Gastrocnemius medialis (tissue), 4 donors: ENCODE results near the gene SNX12. TPM values are rescaled to one million over a fixed set of nuclear protein-coding genes. Genes with fewer than 3 reads are reported as not detected.
A peak's percentile ranks its signal among the peaks of the same experiment; 100 is the strongest.

Source experiments
- ATAC-seq, 2 donors: fragments of 150-250 bp; one replicate each; pipeline ENCODE4 v1.9.1; 2016
- DNase-seq, 2 donors: peaks; one replicate each; pipeline ENCODE4 v3.0.0-alpha.2; 2019
- H3K27ac ChIP-seq, 4 donors: fragments of 200-600 bp; sonication (generic); 1 replicate in 1 of 4; 2 replicates in 3 of 4; pipeline ENCODE4 v1.5.1; 2016 to 2018; ENCODE audit warnings: mild to moderate bottlenecking in 2 of 4, moderate library complexity in 1 of 4
- H3K27me3 ChIP-seq, 3 donors: fragments of 200-600 bp; sonication (generic) in 2 of 3; 1 replicate in 1 of 3; 2 replicates in 2 of 3; pipeline versions ENCODE4 v1.5.1 to v1.6.0; 2016 to 2019; ENCODE audit warnings: mild to moderate bottlenecking in 1 of 3, moderate library complexity in 1 of 3
- H3K36me3 ChIP-seq, 2 donors: fragments of 200-600 bp; sonication (generic) in 1 of 2; one replicate each; pipeline ENCODE4 v1.5.1; 2017 to 2018
- H3K4me1 ChIP-seq, 2 donors: fragments of 200-600 bp; sonication (generic) in 1 of 2; one replicate each; pipeline ENCODE4 v1.5.1; 2016 to 2017; ENCODE audit warnings: mild to moderate bottlenecking in 2 of 2
- H3K4me3 ChIP-seq, 4 donors: fragments of 200-600 bp; sonication (generic) in 3 of 4; 1 replicate in 1 of 4; 2 replicates in 3 of 4; pipeline ENCODE4 v1.5.1; 2016 to 2019; ENCODE audit warnings: mild to moderate bottlenecking in 2 of 4
- H3K9me3 ChIP-seq, 3 donors: fragments of 200-600 bp; sonication (generic) in 2 of 3; 1 replicate in 1 of 3; 2 replicates in 2 of 3; pipeline ENCODE4 v1.5.1; 2016 to 2019
- CTCF ChIP-seq, 5 experiments: fragments of 450-650 bp in 3 of 5; fragments of 200-600 bp in 2 of 5; sonication (generic) in 2 of 5; IDR thresholded peaks in 4 of 5; conservative IDR thresholded peaks in 1 of 5; 1 replicate in 4 of 5; 2 replicates in 1 of 5; pipeline ENCODE4 v1.5.1; 2016 to 2019; ENCODE audit warnings: antibody characterized with exemption in 5 of 5, mild to moderate bottlenecking in 3 of 5, moderate library complexity in 3 of 5
- POLR2A ChIP-seq, 2 donors: fragments of 450-650 bp; IDR thresholded peaks; one replicate each; pipeline ENCODE4 v1.6.1; 2017; ENCODE audit warnings: antibody characterized with exemption in 2 of 2, mild to moderate bottlenecking in 2 of 2, moderate library complexity in 2 of 2
- in situ Hi-C, 4 donors: fragments of 200-750 bp; cut with MboI; loops; one replicate each; pipeline versions ENCODE4 v1.15.0 to v1.8.0; 2017; ENCODE audit warnings: low sequenced_read_pairs in 4 of 4
- intact Hi-C: fragments of 100-400 bp; cut with DNase I; formaldehyde crosslinking; loops from one replicate; pipeline ENCODE4 v1.15.1; 2023; ENCODE audit warnings: low total_unique reads
- total RNA-seq, 4 donors: library from RNA; depleted of rRNA; stranded (reverse); fragments of >200 nt; gene quantifications; one replicate each; pipeline versions ENCODE4 v1.1.0 to v1.2.3, GENCODE V29; 2016

The SNX12 gene
- total RNA-seq, 4 donors from 2014 or later, result 31.7 to 66.9 (median 43.4) TPM

DNA sequence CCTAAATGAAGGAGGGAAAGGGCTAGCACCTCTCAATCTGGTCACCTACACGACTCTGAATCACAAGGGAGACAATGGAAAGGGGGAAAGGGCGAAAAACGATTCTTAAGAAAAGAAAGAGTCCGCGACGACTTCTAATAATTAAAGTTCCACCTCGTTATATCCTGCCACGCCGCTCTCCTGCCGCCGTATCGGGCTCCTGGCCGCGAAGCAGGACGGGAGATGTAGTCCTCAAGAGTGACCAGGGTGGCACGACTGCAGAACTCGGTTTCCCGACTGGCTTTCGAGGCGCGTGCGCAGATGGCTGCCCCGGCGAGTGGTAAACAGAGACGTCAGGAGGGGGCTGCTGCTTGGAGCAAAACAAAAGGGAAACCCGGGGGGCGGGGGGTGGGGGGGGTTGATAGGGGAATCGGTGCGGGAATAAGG lies 27.4 kb upstream of the SNX12 start, which contains the start of gene FOXO4:
TSS of gene FOXO4 (plus strand) at position 297 of the 426 bp plus-strand sequence. CDS start 678 bp downstream, outside the sequence.
- intact Hi-C loops, result loop anchor here (1.0 to 2.0 kb wide), 2 partner anchors 27 to 83 kb away; partner anchors contain the start of gene SNX12
- in situ Hi-C loops, result no loop called here
- peak; percentile 95 to 96 for ATAC-seq
- Histone ChIP-seq H3K27ac (peak within 1 kb of the TSS; percentile 74 to 87 (median 84)), H3K4me3 (peak within 1 kb of the TSS; percentile 62 to 71 (median 66)), H3K36me3 (no peaks in the 10 kb centered on the region), H3K9me3 (no peaks in the 10 kb centered on the region), H3K4me1 (peaks cover 9% of the 10 kb centered on the region in 2 donors), H3K27me3 (no peaks in the 10 kb centered on the region)
- DNase-seq, result peak; percentile 85 to 86
- TF ChIP-seq POLR2A (IDR thresholded peaks at IDR 0.05), result peak; percentile 11 to 38
- no peak for TF ChIP-seq CTCF (IDR thresholded peaks at IDR 0.05 in 4 of 5, conservative IDR thresholded peaks at IDR 0.05 in 1 of 5)

- DNase-seq (no peak), ATAC-seq (peak in 1 of 2 donors; percentile 17)
- peak overlapping the region; percentile 74 to 87 (median 84) for H3K27ac ChIP-seq
- in situ Hi-C loops (no loop called here), intact Hi-C loops (loop anchor here (1.0 to 2.0 kb wide), 2 partner anchors 27 to 84 kb away; partner anchors contain the start of gene SNX12)
- H3K9me3 ChIP-seq, result no peaks in the 10 kb centered on the region
- no peak for TF ChIP-seq POLR2A (IDR thresholded peaks at IDR 0.05)
- H3K4me3 ChIP-seq, result peak overlapping the region; percentile 62 to 71 (median 66)
- peaks cover 9% of the 10 kb centered on the region in 2 donors for H3K4me1 ChIP-seq
- H3K36me3 ChIP-seq, result no peaks in the 10 kb centered on the region
- H3K27me3 ChIP-seq, result no peaks in the 10 kb centered on the region
These were observed 26.9 kb upstream of the SNX12 start for GRCh38 chrX:71095033-71095432.

DNA sequence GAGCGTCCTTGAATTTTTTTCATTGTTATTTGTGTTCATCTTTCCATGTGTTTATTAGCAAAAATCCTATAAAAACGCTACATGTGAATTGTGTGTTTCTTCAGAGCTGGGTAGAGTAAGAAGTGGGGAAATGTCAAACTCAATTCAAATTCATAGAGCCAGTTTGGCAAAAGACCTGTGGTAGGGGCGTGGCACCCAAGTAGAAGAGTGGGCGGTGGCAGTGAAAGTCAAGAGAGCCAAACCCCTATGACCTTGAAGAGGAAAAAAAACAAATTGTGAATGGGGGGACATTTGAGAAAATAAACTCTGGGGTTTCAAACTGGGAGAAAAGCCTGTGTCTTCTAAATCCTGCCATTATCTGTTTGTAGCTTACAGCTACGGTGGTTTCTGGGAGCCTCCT lies 23.1 kb upstream of the SNX12 start:
- H3K27ac ChIP-seq, result no peak overlapping the region
- in situ Hi-C loops, result no loop called here
- no peaks in the 10 kb centered on the region for H3K27me3 ChIP-seq
- DNase-seq (no peak), ATAC-seq (no peak)
- H3K9me3 ChIP-seq, result no peaks in the 10 kb centered on the region
- H3K4me3 ChIP-seq, result no peak overlapping the region
- H3K36me3 ChIP-seq, result no peaks in the 10 kb centered on the region
- intact Hi-C loops, result no loop called here
- TF ChIP-seq CTCF (IDR thresholded peaks at IDR 0.05 in 4 of 5, conservative IDR thresholded peaks at IDR 0.05 in 1 of 5), result no peak
- TF ChIP-seq POLR2A (IDR thresholded peaks at IDR 0.05), result no peak
- H3K4me1 ChIP-seq, result no peaks in the 10 kb centered on the region

DNA sequence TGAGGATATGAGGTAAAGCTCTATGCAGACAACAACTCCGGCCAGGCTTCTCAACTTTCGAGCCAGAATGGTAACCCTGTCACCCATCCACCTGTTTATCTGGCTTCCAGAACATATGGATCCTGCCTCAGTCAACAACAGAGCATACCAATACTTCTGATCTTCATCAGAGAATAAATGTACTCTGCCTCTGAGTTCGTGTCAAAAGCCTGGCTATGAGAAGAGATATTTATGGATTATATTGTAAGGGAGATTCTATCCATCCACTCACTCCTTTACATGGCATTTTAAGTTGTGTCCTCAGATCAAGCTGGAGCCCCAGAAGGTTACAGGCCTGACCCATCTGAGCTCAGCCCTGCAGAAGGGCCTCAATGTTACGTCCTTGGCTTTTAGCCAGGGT lies 17.8 kb upstream of the SNX12 start:
- H3K36me3 ChIP-seq, result no peaks in the 10 kb centered on the region
- intact Hi-C loops (no loop called here), in situ Hi-C loops (no loop called here)
- DNase-seq, result no peak
- H3K9me3 ChIP-seq, result no peaks in the 10 kb centered on the region
- TF ChIP-seq CTCF (IDR thresholded peaks at IDR 0.05 in 4 of 5, conservative IDR thresholded peaks at IDR 0.05 in 1 of 5), result no peak
- TF ChIP-seq POLR2A (IDR thresholded peaks at IDR 0.05), result no peak
- H3K27ac ChIP-seq, result no peak overlapping the region
- ATAC-seq, result no peak
- no peaks in the 10 kb centered on the region for H3K4me1 ChIP-seq
- H3K27me3 ChIP-seq, result no peaks in the 10 kb centered on the region
- no peak overlapping the region for H3K4me3 ChIP-seq

- no peaks in the 10 kb centered on the region for H3K4me1 ChIP-seq
- no peak overlapping the region for H3K4me3 ChIP-seq
- in situ Hi-C loops (no loop called here), intact Hi-C loops (no loop called here)
- no peaks in the 10 kb centered on the region for H3K36me3 ChIP-seq
- DNase-seq, result no peak
- H3K27ac ChIP-seq, result no peak overlapping the region
- no peak for TF ChIP-seq CTCF (IDR thresholded peaks at IDR 0.05 in 4 of 5, conservative IDR thresholded peaks at IDR 0.05 in 1 of 5)
- no peak for TF ChIP-seq POLR2A (IDR thresholded peaks at IDR 0.05)
- H3K9me3 ChIP-seq, result no peaks in the 10 kb centered on the region
- no peak for ATAC-seq
- no peaks in the 10 kb centered on the region for H3K27me3 ChIP-seq
These were observed 14.7 kb upstream of the SNX12 start for GRCh38 chrX:71082822-71083221.
